Pancreas (tissue), 10 donors: Measurements from ENCODE around the gene SMG1. TPM values are rescaled to one million over a fixed set of nuclear protein-coding genes. Genes with fewer than 3 reads are reported as not detected.
"Not testable (repeated sequence)": the region's sequence is repeated elsewhere in the genome, so short reads cannot be mapped to it uniquely, and the experiment has no call there.

Source experiments
- ATAC-seq, 4 donors: fragments of 200-7000 bp; cut with Tn5 transposase; one replicate each; pipeline versions ENCODE4 v1.8.0 to v1.9.1; 2020; ENCODE audit warnings: mild to moderate bottlenecking in 4 of 4, moderate library complexity in 4 of 4
- DNase-seq, 6 donors: peaks; one replicate each; pipeline ENCODE4 v3.0.0-alpha.2; 2020
- FAIRE-seq: peaks from 2 replicates; lab custom pipeline; 2012; peaks lifted over from hg19 to GRCh38; lab: Jason Lieb, UNC
- H3K27ac ChIP-seq, 4 donors: fragments of 200-600 bp; sonication (generic); 1 replicate in 3 of 4; 2 replicates in 1 of 4; pipeline versions ENCODE4 v1.5.0 to v1.8.0; 2020
- H3K27me3 ChIP-seq, 4 donors: fragments of 200-600 bp; one replicate each; pipeline ENCODE4 v1.8.0; 2021
- H3K36me3 ChIP-seq, 3 donors: fragments of 200-600 bp; sonication (generic) in 1 of 3; one replicate each; pipeline versions ENCODE4 v1.5.0 to v1.8.0; 2020 to 2021
- H3K4me1 ChIP-seq, 3 donors: fragments of 200-600 bp; one replicate each; pipeline ENCODE4 v1.8.0; 2021
- H3K4me3 ChIP-seq, 4 donors: fragments of 200-600 bp; sonication (generic) in 2 of 4; one replicate each; pipeline versions ENCODE4 v1.5.0 to v1.8.0; 2020 to 2021
- H3K9me3 ChIP-seq, 4 donors: fragments of 200-600 bp; one replicate each; pipeline ENCODE4 v1.8.0; 2021
- CTCF ChIP-seq, 4 donors: fragments of 200-600 bp; sonication (generic) in 3 of 4; IDR thresholded peaks; one replicate each; pipeline versions ENCODE4 v1.5.0 to v1.8.0; 2021; ENCODE audit warnings: antibody characterized with exemption in 4 of 4
- WGBS, 2 donors: extraction: QIAGEN DNeasy Blood & Tissue Kit; methylation state at CpG; one replicate each; pipeline ENCODE4 v1.1.7; 2013; 5-methylcytosine and 5-hydroxymethylcytosine counted together
- intact Hi-C, 3 donors: fragments of 100-400 bp; cut with DNase I; formaldehyde crosslinking; loops; one replicate each; pipeline versions ENCODE4 v1.11.1 to v1.14.2; 2022
- polyA plus RNA-seq, 2 donors: library from polyadenylated mRNA; stranded (reverse); fragments of 200-250 nt; gene quantifications; one replicate each; pipeline ENCODE4 v1.2.3, GENCODE V29; 2013
- total RNA-seq, 6 donors: library from RNA; stranded (reverse); fragmentation: NEBNext Ultra II Directional in 4 of 6; extraction: Animal tissue kit (Norgen Biotek cat#: 25700) in 4 of 6; gene quantifications; one replicate each; pipeline versions ENCODE4 v1.2.1 to v1.2.4, GENCODE V29; 2021 to 2023
- donor health status: healthy with polysubstance abuse.
- donor health status: DM: no; HTN: no; CAD: no; lungs with moderate emphysema.
- donor health status: DM: no; HTN: no; CAD: no.
- donor health status: control.
- donor health status: control.
- donor health status: Bipolar disorder and iron deficiency.
- donor health status: DM: yes; HTN: yes; CAD: no.
- donor health status: DM: no; HTN: no; CAD: no.
- donor health status: DM: no; HTN: no; CAD: no.
- donor health status: DM: yes; HTN: yes; CAD: no.

The SMG1 gene
- total and polyA plus RNA-seq, 8 donors: 9.8 to 52.2 (median 27.5) TPM

- no peaks in the 10 kb centered on the region for H3K4me1 ChIP-seq
- H3K4me3 ChIP-seq: no peak overlapping the region
- no peaks in the 10 kb centered on the region for H3K36me3 ChIP-seq
- no peak for TF ChIP-seq CTCF (IDR thresholded peaks at IDR 0.05)
- H3K9me3 ChIP-seq: no peaks in the 10 kb centered on the region
- DNase-seq (no peak), FAIRE-seq (no peak), ATAC-seq (no peak)
- 76 to 85% methylated on average over 5 of the region's 5 CpGs for WGBS, 2 donors
- no peak overlapping the region for H3K27ac ChIP-seq
- intact Hi-C loops: no loop called here
- no peaks in the 10 kb centered on the region for H3K27me3 ChIP-seq
Measured at GRCh38 chr16:18965555-18965954, 39.3 kb upstream of the SMG1 start.

GRCh38 chr16:18959031-18959505 lies 32.9 kb upstream of the SMG1 start:
- DNase-seq: no peak
- no peak for FAIRE-seq
- H3K4me3 ChIP-seq: no peak overlapping the region
- H3K27me3 ChIP-seq: no peaks in the 10 kb centered on the region
- no peaks in the 10 kb centered on the region for H3K36me3 ChIP-seq
- TF ChIP-seq CTCF (IDR thresholded peaks at IDR 0.05): no peak
- no peaks in the 10 kb centered on the region for H3K9me3 ChIP-seq
- WGBS, 2 donors: 64 to 82% methylated on average over 2 of the region's 2 CpGs
- no peaks in the 10 kb centered on the region for H3K4me1 ChIP-seq
- no peak for ATAC-seq
- intact Hi-C loops: no loop called here
- H3K27ac ChIP-seq: no peak overlapping the region

GRCh38 chr16:18958621-18959029 lies 32.4 kb upstream of the SMG1 start:
- DNase-seq (no peak), FAIRE-seq (no peak), ATAC-seq (no peak)
- Histone ChIP-seq H3K4me3 (no peak overlapping the region), H3K27me3 (no peaks in the 10 kb centered on the region), H3K36me3 (no peaks in the 10 kb centered on the region), H3K9me3 (no peaks in the 10 kb centered on the region), H3K4me1 (no peaks in the 10 kb centered on the region), H3K27ac (no peak overlapping the region)
- no peak for TF ChIP-seq CTCF (IDR thresholded peaks at IDR 0.05)
- WGBS, 2 donors: 68 to 89% methylated on average over 2 of the region's 2 CpGs
- intact Hi-C loops: no loop called here

- H3K9me3 ChIP-seq, DNase-seq, FAIRE-seq, H3K4me1 ChIP-seq, H3K36me3 ChIP-seq, intact Hi-C loops, H3K27ac ChIP-seq, H3K4me3 ChIP-seq, ATAC-seq, H3K27me3 ChIP-seq: not testable (repeated sequence)
- WGBS, 2 donors: 65 to 72% methylated on average over 6 of the region's 6 CpGs
Measured at GRCh38 chr16:18956658-18957241, 30.5 kb upstream of the SMG1 start.

DNA sequence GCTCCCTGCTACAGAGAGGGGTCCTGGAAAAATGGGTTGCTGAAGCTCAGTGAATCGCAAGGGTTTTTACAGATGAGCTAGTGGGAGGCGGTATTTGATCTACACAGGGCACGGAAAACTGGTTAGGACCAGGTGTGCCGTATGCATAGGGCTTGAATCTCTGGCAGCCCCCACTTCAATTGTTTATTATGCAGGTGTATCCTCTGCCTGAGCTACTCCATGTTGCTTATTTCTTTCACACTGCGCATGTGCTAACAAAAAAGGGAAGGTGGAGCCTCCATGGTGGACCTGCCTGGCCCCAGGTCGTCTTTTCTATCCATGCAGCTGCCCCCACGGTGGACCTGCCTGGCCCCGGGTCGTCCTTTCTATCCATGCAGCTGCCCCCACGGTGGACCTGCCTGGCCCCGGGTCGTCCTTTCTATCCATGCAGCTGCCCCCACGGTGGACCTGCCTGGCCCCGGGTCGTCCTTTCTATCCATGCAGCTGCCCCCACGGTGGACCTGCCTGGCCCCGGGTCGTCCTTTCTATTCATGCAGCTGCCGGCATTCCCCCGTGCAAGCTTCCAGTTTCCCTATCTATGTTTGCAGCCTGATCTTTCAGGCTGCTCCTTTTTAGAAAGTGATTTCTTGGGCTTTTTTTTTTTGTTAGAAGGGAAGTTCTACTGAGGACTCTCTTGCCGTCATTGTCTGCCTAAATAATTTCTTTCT lies 29.8 kb upstream of the SMG1 start:
- not testable (repeated sequence) for FAIRE-seq

GRCh38 chr16:18953547-18953946 lies 27.3 kb upstream of the SMG1 start:
- ATAC-seq (no peak), DNase-seq (no peak)
- H3K4me1 ChIP-seq: no peaks in the 10 kb centered on the region

More for the DNA sequence above, 29.8 kb upstream of the SMG1 start:
- H3K27ac ChIP-seq, intact Hi-C loops, H3K27me3 ChIP-seq, DNase-seq, H3K36me3 ChIP-seq, H3K9me3 ChIP-seq, H3K4me1 ChIP-seq: not testable (repeated sequence)
- peak overlapping the region in 1 of 4 donors; percentile 6 for H3K4me3 ChIP-seq
- 24 to 34% methylated on average over 12 to 18 of the region's 21 CpGs for WGBS, 2 donors
- peak in 1 of 4 donors; percentile 55 for ATAC-seq

More at GRCh38 chr16:18953547-18953946, 27.3 kb upstream of the SMG1 start:
- no peak overlapping the region for H3K4me3 ChIP-seq
- no peaks in the 10 kb centered on the region for H3K9me3 ChIP-seq
- no peak for FAIRE-seq
- TF ChIP-seq CTCF (IDR thresholded peaks at IDR 0.05): no peak
- no peaks in the 10 kb centered on the region for H3K36me3 ChIP-seq
- intact Hi-C loops: no loop called here
- H3K27me3 ChIP-seq: no peaks in the 10 kb centered on the region
- H3K27ac ChIP-seq: no peak overlapping the region
